SK-N-SH (cell line): ENCODE results near the gene ZNF331. TPM values are rescaled to one million over a fixed set of nuclear protein-coding genes. Genes with fewer than 3 reads are reported as not detected.

Source experiments
- CTCF ChIA-PET: fragments of 300-600, 350-600 bp; formaldehyde crosslinking; extraction: SDS; loops from one replicate; lab custom pipeline; 2021; lab: Yijun Ruan, JAX
- POLR2A ChIA-PET: fragments of 350-600 bp; sonication (Branson Sonifier 250); formaldehyde crosslinking; extraction: SDS; loops from one replicate; lab custom pipeline; 2020; ENCODE audit warnings: antibody characterized with exemption, inconsistent platforms; lab: Yijun Ruan, JAX
- DNase-seq: peaks from one replicate; pipeline ENCODE4 v3.0.0; 2012
- H2AFZ ChIP-seq: fragments of 200-600 bp; sonication (generic); 2 replicates; pipeline ENCODE4 v1.8.1; 2016; ENCODE audit warnings: antibody characterized with exemption, mild to moderate bottlenecking, low read depth
- H3F3A ChIP-seq: fragments of 200-600 bp; sonication (generic); replicated peaks from 2 replicates; pipeline ENCODE3; 2016; ENCODE audit warnings: antibody characterized with exemption, mild to moderate bottlenecking; ENCODE audit not compliant: insufficient read depth
- H3K27ac ChIP-seq, 2 experiments: fragments of 200-500 bp in 1 of 2; fragments of 200-600 bp in 1 of 2; sonication (Bioruptor generic) in 1 of 2; sonication (generic), shearing (Covaris generic) in 1 of 2; 2 replicates each; pipeline versions ENCODE4 v1.5.1 to v1.6.1; 2014 to 2016; ENCODE audit warnings: low read depth in 2 of 2, inconsistent platforms in 1 of 2, low read length in 1 of 2, mild to moderate bottlenecking in 1 of 2, mixed read lengths in 1 of 2
- H3K27me3 ChIP-seq: fragments of 200-600 bp; sonication (generic), shearing (Covaris generic); 2 replicates; pipeline ENCODE4 v1.6.1; 2016; ENCODE audit warnings: mixed run types; ENCODE audit not compliant: insufficient read depth
- H3K36me3 ChIP-seq, 2 experiments: fragments of 200-500 bp in 1 of 2; fragments of 200-600 bp in 1 of 2; sonication (Bioruptor generic) in 1 of 2; sonication (generic) in 1 of 2; replicated peaks in 1 of 2; 2 replicates each; pipeline versions ENCODE3 to v1.5.1; 2014 to 2016; ENCODE audit warnings: low read length in 1 of 2, mild to moderate bottlenecking in 1 of 2; ENCODE audit not compliant: insufficient read depth in 2 of 2, control insufficient read depth in 1 of 2
- H3K4me1 ChIP-seq, 2 experiments: fragments of 200-500 bp in 1 of 2; fragments of 200-600 bp in 1 of 2; sonication (Bioruptor generic) in 1 of 2; sonication (generic), shearing (Covaris generic) in 1 of 2; 2 replicates each; pipeline versions ENCODE4 v1.5.1 to v1.6.1; 2014 to 2016; ENCODE audit warnings: low read depth in 1 of 2, low read length in 1 of 2, mixed run types in 1 of 2; ENCODE audit not compliant: insufficient read depth in 2 of 2, control insufficient read depth in 1 of 2
- H3K4me2 ChIP-seq: fragments of 200-600 bp; sonication (generic), shearing (Covaris generic); 2 replicates; pipeline ENCODE4 v1.6.1; 2017; ENCODE audit warnings: mixed run types
- H3K4me3 ChIP-seq, 2 experiments: fragments of 200-500 bp in 1 of 2; fragments of 200-600 bp in 1 of 2; sonication (Bioruptor generic) in 1 of 2; sonication (generic), shearing (Covaris generic) in 1 of 2; 2 replicates each; pipeline versions ENCODE4 v1.5.1 to v1.8.1; 2014 to 2016; ENCODE audit warnings: low read depth in 2 of 2, inconsistent platforms in 1 of 2, low read length in 1 of 2, mild to moderate bottlenecking in 1 of 2, mixed read lengths in 1 of 2, moderate library complexity in 1 of 2
- H3K79me2 ChIP-seq: fragments of 200-600 bp; sonication (generic); 2 replicates; pipeline ENCODE4 v1.8.1; 2017; ENCODE audit warnings: mild to moderate bottlenecking; ENCODE audit not compliant: insufficient read depth
- H3K9ac ChIP-seq: fragments of 200-600 bp; sonication (generic); 2 replicates; pipeline ENCODE4 v1.6.1; 2017; ENCODE audit warnings: mixed run types
- H3K9me2 ChIP-seq: fragments of 200-600 bp; sonication (generic); 2 replicates; pipeline ENCODE4 v1.6.1; 2017; ENCODE audit warnings: mixed run types
- H3K9me3 ChIP-seq: fragments of 200-600 bp; sonication (generic); 2 replicates; pipeline ENCODE4 v1.6.1; 2017; ENCODE audit warnings: mixed run types, mild to moderate bottlenecking, moderate library complexity
- H4K20me1 ChIP-seq: fragments of 200-600 bp; sonication (generic); 2 replicates; pipeline ENCODE4 v1.6.1; 2017; ENCODE audit warnings: mild to moderate bottlenecking, mixed run types; ENCODE audit not compliant: insufficient read depth
- FOSL2 ChIP-seq: IDR thresholded peaks from 2 replicates; pipeline ENCODE4 v1.4.0; 2012; ENCODE audit warnings: low read depth, mild to moderate bottlenecking, moderate library complexity, borderline replicate concordance
- FOXM1 ChIP-seq: IDR thresholded peaks from 2 replicates; pipeline ENCODE4 v1.4.0; 2012; ENCODE audit warnings: low read depth, mild to moderate bottlenecking
- GABPA ChIP-seq: IDR thresholded peaks from 2 replicates; pipeline ENCODE4 v1.4.0; 2012; ENCODE audit warnings: low read depth, mild to moderate bottlenecking
- JUND ChIP-seq: IDR thresholded peaks from 2 replicates; pipeline ENCODE4 v1.4.0; 2012
- MXI1 ChIP-seq: IDR thresholded peaks from 2 replicates; pipeline ENCODE4 v1.6.1; 2012; ENCODE audit warnings: mild to moderate bottlenecking, low read depth, low read length, improper control_type of control experiment
- NRF1 ChIP-seq: IDR thresholded peaks from 2 replicates; pipeline ENCODE4 v1.6.1; 2012; ENCODE audit warnings: low read depth, mild to moderate bottlenecking, low read length
- RAD21 ChIP-seq: IDR thresholded peaks from 2 replicates; pipeline ENCODE4 v1.6.1; 2012; ENCODE audit warnings: mild to moderate bottlenecking, low read length
- RCOR1 ChIP-seq: fragments of 150-350 bp; IDR thresholded peaks from 2 replicates; pipeline ENCODE4 v1.6.1; 2017; ENCODE audit warnings: antibody characterized with exemption, low read length
- WGBS: methylation state at CpG from one replicate; pipeline ENCODE4 v1.1.6; 2017; ENCODE audit warnings: low lambda C conversion rate; 5-methylcytosine and 5-hydroxymethylcytosine counted together
- polyA plus RNA-seq, 3 experiments: library from polyadenylated mRNA; depleted of rRNA; stranded (reverse); fragments of >200 nt; gene quantifications; 2 replicates each; pipeline ENCODE4 v1.2.3, GENCODE V29; 2012
- TF ChIP-seq, protein P1 (sequence below): fragments of 150-350 bp; IDR thresholded peaks from 2 replicates; pipeline ENCODE4 v1.6.1; 2016; ENCODE audit warnings: mild to moderate bottlenecking, low read depth, low read length
- TF ChIP-seq, protein P2 (sequence below): IDR thresholded peaks from 2 replicates; pipeline ENCODE4 v1.4.0; 2012; ENCODE audit warnings: low read depth, borderline replicate concordance
- TF ChIP-seq, protein P3 (sequence below): IDR thresholded peaks from 2 replicates; pipeline ENCODE4 v1.4.0; 2012; ENCODE audit warnings: low read depth
- TF ChIP-seq, protein P4 (sequence below): IDR thresholded peaks from 2 replicates; pipeline ENCODE4 v1.4.0; 2012; ENCODE audit warnings: low read depth, borderline replicate concordance

ZNF331 gene
- polyA plus RNA-seq, 1 of the 3 experiments (the other 2 are of a cell fraction): 7.2 TPM

DNA sequence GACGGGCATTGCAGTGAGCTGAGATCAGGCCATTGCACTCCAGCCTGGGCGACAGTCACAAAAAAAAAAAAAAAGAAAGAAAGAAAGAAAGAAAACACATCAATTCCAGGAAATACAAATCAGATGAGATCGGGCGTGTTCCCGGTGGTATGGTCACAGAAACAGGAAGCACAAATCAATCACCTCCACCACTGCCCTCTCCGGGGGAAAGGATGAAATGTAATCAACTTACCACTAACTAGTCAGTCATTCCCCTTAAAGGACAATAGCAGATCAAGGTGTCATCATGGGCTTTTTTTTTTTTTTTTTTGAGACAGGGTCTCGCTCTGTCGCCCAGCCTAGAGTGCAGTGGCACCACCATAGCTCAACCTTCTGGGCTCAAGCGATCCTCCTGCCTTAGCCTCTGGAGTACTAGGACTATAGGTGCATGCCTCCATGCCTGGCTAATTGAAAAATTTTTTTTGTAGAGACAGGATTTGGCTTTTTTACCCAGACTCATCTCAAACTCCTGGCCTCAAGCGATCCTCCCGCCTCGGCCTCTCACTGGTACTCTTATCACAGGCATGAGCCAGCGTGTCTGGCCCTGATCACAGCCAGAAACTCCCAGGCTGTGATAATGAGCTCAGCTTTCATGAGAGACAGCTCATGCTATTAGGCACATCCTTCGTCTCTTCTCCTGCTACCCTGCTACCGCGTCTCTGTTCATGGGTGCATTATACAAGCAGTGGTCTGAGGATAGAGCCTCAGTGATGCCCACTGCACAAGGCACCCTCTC is 87.0 kb downstream of the ZNF331 start (continued):
- no peak for TF ChIP-seq NRF1
- TF ChIP-seq MXI1: no peak
- TF ChIP-seq JUND: no peak

DNA sequence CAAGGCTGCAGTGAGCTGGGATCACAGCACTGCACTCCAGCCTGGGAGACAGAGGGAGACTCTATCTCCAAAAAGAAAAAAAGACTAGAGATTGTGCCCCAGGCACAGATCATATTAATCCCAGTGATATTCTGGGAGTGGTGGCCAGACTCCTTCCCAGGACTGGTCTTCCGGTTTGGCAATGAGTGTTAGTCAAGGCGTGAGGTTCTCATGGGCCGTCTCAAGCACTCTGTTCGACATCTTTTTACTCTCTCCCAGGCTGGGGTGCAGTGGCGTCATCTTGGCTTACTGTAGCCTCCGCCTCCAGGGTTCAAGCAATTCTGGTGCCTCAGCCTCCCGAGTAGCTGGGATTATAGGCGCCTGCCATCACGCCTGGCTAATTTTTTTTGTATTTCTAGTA is 88.5 kb downstream of the ZNF331 start:
- Histone ChIP-seq H3K9me2 (no peaks in the 10 kb centered on the region), H3F3A (no peaks in the 10 kb centered on the region), H3K4me2 (no peak overlapping the region)
- TF ChIP-seq, protein P1, sequence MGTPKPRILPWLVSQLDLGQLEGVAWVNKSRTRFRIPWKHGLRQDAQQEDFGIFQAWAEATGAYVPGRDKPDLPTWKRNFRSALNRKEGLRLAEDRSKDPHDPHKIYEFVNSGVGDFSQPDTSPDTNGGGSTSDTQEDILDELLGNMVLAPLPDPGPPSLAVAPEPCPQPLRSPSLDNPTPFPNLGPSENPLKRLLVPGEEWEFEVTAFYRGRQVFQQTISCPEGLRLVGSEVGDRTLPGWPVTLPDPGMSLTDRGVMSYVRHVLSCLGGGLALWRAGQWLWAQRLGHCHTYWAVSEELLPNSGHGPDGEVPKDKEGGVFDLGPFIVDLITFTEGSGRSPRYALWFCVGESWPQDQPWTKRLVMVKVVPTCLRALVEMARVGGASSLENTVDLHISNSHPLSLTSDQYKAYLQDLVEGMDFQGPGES: no peak
- TF ChIP-seq RAD21 (no peak), MXI1 (no peak), RCOR1 (no peak), GABPA (no peak), FOXM1 (no peak), NRF1 (no peak), FOSL2 (no peak)
- TF ChIP-seq, protein P2, sequence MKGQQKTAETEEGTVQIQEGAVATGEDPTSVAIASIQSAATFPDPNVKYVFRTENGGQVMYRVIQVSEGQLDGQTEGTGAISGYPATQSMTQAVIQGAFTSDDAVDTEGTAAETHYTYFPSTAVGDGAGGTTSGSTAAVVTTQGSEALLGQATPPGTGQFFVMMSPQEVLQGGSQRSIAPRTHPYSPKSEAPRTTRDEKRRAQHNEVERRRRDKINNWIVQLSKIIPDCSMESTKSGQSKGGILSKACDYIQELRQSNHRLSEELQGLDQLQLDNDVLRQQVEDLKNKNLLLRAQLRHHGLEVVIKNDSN: no peak
- TF ChIP-seq, protein P3, sequence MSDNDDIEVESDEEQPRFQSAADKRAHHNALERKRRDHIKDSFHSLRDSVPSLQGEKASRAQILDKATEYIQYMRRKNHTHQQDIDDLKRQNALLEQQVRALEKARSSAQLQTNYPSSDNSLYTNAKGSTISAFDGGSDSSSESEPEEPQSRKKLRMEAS: no peak
- TF ChIP-seq, protein P4, sequence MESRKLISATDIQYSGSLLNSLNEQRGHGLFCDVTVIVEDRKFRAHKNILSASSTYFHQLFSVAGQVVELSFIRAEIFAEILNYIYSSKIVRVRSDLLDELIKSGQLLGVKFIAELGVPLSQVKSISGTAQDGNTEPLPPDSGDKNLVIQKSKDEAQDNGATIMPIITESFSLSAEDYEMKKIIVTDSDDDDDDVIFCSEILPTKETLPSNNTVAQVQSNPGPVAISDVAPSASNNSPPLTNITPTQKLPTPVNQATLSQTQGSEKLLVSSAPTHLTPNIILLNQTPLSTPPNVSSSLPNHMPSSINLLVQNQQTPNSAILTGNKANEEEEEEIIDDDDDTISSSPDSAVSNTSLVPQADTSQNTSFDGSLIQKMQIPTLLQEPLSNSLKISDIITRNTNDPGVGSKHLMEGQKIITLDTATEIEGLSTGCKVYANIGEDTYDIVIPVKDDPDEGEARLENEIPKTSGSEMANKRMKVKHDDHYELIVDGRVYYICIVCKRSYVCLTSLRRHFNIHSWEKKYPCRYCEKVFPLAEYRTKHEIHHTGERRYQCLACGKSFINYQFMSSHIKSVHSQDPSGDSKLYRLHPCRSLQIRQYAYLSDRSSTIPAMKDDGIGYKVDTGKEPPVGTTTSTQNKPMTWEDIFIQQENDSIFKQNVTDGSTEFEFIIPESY: no peak
- TF ChIP-seq, all 33 proteins: peak for 0
- POLR2A ChIA-PET: no interaction called here
- no peak overlapping the region for H3K27ac ChIP-seq
- CTCF ChIA-PET: no interaction called here
- no peaks in the 10 kb centered on the region for H3K4me1 ChIP-seq
- H3K4me3 ChIP-seq: no peak overlapping the region
- peaks cover 12% of the 10 kb centered on the region; the same call in 1 of the 2 replicates for H3K27me3 ChIP-seq
- H2AFZ ChIP-seq: no peak overlapping the region
- no peaks in the 10 kb centered on the region for H4K20me1 ChIP-seq
- H3K9me3 ChIP-seq: no peaks in the 10 kb centered on the region
- no peak overlapping the region for H3K9ac ChIP-seq
- H3K79me2 ChIP-seq: no peaks in the 10 kb centered on the region
- no peak for DNase-seq
- H3K36me3 ChIP-seq: no peaks in the 10 kb centered on the region
- 23% methylated on average over 9 of the region's 9 CpGs for WGBS
